Fibroblast of skin of abdomen (primary cell): ENCODE results near the gene ZCCHC3.

Experiments used
- DNase-seq: peaks from one replicate; pipeline ENCODE4 v3.0.0-alpha.2; 2013

ZCCHC3 gene

DNA sequence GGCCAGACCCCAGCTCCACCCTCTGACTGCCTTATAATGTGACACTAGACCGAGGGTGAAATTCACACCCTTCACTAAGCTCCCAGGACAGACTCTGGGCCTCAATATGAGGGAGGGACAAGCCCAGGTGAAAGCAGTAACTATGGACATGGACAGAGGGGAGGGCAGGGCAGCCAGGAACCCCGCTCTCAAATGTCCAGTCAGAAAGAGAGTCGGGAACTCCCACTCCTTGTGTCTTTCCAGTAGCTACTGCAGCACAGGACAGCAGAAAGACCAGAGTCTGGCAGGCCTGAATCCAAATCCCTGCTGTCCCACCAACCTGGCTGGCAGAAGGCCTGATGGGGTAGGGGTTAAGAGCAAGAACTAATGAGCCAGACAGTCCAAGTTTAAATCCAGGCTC is 13.2 kb upstream of the ZCCHC3 start:
- DNase-seq, result no peak

DNA sequence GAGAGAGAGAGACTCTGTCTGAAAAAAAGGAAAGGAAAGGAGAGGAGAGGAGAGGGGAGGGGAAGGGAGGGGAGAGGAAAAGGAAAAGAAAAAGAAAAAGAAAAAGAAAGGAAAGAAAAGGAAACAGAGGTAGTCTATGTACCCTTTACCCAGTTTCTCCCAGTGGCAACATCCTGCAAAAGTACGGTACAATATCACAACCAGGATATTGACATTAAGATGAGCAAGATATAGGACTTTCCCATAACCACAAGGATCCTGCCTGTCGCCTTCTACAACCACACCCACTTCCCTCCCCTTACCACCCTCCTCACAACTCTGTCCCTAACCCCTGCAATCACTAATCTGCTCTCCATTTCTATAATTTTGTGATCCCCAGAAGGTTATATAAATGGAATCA is 10.9 kb upstream of the ZCCHC3 start:
- DNase-seq, result no peak

DNA sequence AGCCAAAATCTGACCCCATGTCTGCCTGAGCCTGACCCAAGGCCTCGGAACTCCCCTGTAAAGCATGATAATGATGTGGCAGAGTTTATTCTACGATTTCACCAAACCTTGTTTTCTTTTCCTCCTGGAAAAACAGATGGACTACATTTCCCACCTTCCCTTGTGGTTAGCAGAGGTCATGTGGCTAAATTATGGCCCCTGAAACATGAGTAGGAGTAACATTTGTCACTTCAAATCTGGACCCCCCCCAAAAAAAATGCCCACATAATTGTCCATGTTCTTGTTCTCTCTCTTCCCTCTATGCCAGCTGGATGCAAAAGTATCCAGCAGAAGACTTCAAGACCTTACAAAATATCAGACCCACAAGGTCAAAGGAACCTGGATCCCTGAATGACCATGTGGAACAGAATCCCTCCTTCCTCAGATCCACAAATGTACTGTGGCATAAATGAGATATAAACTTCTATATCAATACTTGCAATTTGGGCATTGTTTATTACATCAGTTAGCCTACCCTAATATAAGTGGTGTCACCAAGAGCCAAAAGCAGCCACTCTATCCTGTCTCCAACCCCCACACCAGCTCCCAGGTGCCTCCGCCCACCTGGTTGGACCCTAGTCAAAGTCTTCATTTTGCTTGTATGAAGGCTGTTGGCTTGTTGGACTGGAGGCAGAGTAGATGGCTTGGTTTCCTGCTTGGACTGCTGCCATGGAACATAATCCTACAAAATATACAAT is 8.2 kb upstream of the ZCCHC3 start:
- DNase-seq, result no peak

DNA sequence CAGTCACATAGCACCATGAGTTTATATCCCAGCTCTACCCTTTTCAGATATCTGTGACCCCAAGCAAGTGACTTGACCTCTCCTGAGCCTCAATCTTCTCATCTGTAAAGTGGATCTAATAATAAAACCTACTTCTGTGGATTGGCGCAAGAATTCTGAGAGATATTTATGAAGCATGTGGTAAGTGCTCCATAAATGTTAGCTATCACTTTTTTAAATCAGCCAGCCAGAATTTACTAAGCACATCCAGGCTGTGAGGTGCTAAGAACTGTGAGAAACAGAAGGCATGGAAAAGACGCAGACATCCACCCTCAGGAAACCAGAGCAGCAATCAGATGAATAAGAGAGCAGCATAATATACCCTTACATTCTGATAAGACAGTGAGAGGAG is 7.7 kb upstream of the ZCCHC3 start:
- DNase-seq, result no peak

DNA sequence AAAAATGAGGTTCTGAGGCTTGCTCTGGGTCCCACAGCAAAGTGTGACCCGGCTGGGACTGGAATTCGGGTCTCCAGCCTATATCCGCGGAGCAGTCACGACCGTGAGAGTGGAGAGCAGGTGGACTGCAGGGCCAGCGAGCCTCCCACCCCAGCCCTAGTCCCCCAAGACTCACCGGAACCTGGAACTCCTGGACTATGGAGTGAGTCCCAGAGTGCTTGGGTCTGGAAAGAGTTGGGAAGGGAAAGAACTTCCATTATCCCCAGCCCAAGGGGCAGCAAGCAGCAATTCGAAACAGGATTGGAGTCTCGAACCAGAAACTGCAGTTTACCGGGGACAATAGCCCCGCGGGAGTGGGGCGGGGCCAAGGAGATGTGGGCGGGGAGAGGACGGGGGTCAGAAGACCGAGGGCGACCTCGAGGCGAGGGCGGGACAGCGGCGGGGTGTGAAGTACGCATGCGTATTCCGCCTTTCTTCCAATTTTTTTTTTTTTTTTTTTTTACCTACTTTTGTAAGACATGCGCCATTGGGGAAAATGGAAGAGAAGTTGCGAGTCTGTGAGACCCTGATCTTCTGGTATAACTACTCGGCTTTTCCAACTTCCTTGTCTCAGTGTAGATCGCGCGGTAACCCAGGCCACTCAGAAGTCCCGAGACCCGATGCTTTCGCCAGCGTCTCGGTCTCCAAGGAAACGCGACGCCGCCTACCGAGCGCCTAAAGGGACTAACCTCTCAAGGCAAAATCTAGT is 7.1 kb upstream of the ZCCHC3 start, which contains the start of gene C20orf96:
Gene C20orf96, minus strand, starts transcription at position 667 of the 748 bp plus-strand sequence. Its CDS starts 140 bp downstream, at position 527.
- peak; percentile 93 for DNase-seq

DNA sequence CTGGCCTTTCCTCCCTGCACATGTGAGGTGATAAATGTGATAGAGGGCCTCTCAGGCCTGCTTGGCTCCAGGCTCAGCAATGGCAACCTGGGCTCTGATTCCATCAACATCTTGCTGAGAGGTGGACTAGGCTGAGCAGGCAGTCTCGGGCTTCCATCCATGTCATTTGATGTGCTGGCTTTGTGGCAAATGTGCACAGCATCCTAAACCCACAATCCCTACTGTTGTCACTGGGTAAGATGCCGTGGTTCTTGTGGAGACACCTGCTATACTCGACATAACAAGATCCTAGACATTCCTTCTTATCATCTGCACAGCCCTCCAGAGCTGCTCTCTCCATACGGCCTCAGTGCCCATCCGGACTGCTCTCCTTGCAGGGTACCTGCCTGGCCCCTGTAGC is 2.8 kb upstream of the ZCCHC3 start:
- DNase-seq, result no peak

DNA sequence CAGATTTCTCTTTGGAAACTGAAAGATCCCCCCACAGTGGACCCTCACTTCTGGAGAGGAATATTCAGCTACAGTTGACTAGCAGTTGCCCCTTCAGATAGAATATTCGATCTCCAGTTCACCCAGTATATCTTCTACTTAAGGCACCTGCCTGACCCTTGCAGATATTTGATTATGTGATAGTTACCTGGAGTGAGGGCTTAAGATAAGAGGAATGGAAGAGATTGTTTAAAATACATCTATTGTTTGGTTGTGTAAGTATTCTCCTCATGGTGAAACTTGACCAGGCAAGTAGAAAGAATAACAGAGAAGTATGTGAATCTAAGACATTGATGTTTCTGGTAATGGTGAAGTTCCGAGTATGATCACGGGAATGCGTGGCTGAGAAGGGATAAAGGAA is 1.6 kb upstream of the ZCCHC3 start:
- no peak for DNase-seq

DNA sequence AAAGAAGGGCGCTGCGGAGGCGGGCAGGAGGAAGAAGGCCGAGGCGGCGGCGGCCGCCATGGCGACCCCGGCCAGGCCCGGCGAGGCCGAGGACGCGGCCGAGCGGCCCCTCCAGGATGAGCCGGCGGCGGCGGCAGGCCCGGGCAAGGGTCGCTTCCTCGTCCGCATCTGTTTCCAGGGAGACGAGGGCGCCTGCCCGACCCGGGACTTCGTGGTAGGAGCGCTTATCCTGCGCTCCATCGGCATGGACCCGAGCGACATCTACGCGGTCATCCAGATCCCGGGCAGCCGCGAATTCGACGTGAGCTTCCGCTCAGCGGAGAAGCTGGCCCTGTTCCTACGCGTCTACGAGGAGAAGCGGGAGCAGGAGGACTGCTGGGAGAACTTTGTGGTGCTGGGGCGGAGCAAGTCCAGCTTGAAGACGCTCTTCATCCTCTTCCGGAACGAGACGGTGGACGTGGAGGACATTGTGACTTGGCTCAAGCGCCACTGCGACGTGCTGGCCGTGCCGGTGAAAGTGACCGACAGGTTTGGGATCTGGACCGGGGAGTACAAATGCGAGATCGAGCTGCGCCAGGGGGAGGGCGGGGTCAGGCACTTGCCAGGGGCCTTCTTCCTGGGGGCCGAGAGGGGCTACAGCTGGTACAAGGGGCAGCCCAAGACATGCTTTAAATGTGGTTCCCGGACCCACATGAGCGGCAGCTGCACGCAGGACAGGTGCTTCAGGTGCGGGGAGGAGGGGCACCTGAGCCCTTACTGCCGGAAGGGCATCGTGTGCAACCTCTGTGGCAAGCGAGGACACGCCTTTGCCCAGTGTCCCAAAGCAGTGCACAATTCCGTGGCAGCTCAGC is 780 bp downstream of the ZCCHC3 start:
- peak; percentile 67 for DNase-seq

DNA sequence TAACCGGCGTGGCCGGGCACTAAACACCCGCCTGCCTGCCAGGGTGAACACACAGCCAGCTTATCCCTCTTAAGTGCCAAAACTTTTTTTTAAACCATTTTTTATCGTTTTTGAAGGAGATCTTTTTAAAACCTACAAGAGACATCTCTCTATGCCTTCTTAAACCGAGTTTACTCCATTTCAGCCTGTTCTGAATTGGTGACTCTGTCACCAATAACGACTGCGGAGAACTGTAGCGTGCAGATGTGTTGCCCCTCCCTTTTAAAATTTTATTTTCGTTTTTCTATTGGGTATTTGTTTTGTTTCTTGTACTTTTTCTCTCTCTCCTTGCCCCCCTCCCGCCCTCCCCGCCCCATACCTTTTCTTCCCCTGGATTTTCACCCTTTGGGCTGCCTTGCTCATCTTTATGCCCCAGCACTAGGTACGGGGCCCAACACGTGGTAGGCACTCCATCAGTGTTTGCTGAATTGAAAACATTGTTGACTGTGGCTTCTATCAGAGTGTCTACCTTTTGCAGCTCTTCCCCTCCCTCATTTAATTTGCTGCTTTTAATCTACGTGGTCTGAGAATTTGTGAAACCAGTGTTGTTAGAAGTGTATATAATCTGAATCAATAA is 1.5 kb downstream of the ZCCHC3 start:
- DNase-seq, result no peak

DNA sequence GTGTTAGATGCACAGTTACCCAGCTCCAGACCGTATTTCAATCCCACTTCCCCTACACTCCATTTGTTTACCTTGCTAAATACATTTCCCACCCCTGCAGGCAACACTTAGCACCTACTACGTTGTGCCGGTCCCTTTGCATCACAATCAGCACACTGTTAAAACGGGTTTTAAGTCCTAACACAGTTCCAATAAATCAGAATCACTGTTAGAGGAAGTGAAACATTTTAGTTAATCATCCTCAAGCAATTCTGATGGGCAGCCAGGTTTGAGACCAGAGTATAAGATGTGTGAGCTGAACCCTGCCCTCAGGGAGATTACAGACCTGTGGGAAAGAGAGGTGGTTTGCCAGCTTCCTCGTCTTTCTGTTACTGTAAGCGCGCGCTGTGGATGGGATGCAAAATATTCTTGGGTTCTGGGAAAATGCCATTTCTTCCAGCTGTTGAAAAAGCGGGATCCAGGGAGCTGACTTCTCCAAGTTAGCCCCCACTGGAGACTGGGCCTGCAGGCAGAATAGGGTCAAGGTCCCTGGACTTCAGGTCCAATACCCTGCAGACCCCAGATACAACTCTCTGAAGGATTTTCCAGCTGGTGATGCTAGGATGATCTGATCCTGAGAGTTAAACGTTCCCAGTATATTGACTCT is 3.1 kb downstream of the ZCCHC3 start:
- DNase-seq, result no peak

DNA sequence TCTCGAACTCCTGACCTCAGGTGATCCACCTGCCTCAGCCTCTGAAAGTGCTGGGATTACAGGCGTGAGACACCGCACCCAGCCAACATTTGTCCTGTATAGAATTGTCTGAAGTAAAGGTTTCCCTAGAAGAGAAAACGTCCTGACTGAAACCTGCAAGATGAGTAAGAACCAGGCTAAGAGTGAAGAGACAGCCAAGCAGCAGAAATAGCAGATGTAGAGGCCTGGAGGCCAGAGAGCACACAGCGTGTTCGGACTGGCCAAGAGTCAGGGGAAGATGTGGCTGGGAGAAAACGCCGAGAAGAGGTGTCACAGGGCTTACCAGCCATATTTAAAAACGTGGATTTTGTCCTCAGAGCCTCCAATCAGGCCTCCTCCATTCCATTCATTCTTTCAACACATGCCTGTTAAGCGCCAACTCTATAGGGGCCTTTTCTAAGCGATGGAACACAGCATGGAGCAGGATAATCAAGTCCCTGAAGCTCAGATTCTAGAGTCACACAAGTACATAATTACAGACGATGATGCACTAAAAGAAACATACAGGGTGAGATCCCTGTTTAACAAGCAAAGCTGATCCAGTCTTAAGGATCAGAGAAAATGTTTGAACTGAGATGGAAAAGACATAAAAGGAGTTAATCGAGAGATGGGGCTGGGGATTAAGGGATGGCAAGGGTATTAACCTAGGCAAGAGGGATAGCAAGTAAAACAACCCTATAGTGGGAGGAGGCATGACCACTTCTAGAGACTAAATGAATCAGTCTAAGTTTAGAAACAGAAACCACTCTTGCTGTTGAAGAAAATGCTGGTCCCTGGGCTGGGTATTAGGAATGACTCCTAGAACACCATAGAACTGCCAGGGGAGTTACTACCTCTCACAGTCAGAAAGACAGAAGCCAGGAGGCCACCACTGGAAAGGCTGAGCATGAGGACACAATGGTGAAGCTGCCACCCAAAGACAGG is 4.8 kb downstream of the ZCCHC3 start:
- DNase-seq, result no peak

DNA sequence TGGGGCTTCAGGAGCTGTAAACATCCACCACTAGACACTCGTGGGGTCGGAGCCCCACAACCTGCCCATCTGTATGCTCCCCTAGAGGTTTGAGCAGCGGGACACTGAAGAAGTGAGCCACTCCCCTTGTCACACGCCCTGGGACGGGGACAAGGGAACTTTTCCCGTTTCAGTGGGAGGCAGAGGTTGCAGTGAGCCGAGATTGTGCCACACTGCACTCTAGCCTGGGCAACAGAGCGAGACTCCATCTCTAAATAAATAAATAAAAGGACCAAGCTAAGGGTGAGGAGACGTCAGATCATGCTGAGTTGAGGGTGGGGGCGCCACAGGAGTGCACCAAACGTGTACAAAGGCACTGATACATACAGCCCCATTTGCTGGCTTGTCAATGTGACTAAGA is 8.4 kb downstream of the ZCCHC3 start:
- no peak for DNase-seq

DNA sequence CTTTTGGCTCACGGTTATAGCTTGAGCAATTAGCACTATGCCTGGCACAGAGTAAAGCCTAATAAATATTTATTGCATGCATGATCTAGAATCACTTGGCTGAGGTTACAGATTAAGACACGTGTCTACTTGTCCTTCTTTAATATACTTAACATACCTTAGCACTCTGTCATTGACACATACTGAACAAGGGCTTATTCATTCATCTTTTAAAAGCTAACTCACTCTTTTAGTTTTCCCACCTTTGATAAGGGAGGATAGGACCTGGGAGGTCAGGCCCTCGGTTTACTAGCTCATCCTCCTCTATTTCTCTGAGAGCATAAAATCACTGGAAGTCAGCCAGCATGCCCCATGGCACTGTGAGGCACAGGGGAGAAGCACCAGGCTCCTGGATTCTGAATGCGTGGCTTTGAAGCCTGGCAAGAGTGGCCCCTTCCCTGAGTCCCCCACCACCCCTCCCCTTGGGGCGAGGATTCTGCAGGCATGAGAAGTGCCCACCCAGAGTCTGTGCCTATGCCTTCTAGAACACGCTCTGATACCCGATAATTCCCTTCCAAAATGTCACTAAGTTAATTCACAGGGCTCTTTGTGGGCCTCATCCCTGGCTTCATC is 11.2 kb downstream of the ZCCHC3 start:
- DNase-seq, result no peak

DNA sequence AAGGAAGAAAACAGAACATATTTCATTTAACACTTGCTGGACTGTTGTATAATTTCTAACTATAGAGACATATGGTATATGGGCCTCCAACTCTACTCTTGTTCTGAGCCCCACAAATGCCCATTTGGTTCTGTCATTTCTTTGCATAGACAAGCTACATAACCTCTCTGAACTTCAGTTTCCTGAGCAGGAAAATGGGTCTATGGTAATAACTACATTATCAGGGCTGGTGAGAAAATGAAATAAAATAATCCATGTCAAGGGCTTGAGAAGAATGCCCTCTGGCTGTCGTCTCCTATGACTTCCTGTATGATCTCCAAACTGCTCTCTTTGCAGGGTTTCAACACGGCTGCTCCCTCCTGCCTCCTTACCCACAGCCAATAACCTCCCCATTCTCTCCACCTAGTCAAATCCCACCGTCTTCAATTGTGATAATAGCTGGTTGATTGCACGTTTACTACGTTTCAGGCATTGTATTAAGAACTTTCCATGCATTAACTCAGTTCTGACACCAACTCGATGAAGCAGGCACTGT is 12.0 kb downstream of the ZCCHC3 start:
- peak; percentile 45 for DNase-seq

DNA sequence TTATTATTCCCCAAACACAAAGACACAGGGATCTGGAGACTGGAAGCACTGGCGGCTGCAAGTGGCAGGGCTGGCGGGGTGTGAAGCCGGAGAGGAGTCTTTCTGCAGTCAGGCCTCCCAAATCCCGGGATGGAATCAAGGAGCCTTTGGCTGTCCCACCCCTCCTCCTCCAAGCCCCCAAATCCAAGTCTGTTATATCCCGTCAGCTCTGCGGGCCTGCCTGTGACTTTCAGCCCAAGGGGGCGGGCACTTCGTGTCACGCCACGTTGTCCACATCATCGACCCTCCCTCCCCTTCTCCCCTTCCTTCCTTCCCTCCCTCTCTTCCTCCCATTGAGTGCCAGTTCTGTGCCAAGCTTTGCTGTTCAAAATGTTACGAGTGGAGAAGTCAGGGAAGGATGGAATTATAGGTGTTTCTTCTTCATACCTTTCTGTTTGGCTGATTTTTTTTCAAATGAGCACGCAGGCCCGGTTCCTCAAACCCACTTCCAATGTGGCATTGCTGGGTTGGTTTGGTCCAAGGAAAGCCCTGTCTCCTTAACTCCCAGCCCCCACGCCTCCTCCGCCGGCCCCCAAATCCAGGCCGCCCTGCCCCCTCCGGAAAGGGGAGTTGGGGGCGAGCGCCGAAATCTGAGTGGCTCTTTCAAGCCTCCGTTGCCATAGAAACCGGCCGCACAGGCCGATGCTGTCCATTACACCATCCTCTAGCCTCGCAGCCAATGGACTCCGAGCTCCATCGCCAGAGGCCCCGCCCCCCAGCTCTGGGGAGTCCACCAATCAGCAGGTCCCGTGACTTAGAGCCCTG is 12.7 kb downstream of the ZCCHC3 start:
- DNase-seq, result peak; percentile 100

DNA sequence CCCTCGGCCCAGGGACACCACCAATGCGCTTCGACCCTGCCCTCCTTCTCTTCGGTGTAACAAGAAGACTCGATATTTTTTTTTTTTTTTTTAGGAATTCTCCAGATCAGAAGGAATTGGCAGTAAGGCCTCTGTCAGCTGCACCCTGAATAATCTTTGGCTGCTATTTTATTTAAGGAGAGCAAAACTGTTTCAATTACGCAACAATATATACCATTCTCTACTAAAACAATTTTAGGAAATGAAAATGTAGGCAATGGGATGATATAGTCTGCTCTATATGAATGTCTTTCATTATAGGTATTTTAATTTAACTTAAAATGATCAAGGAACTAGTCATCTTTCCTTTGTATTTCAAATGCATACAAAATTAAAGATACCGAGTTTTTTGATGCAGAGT is 13.3 kb downstream of the ZCCHC3 start:
- DNase-seq, result no peak

DNA sequence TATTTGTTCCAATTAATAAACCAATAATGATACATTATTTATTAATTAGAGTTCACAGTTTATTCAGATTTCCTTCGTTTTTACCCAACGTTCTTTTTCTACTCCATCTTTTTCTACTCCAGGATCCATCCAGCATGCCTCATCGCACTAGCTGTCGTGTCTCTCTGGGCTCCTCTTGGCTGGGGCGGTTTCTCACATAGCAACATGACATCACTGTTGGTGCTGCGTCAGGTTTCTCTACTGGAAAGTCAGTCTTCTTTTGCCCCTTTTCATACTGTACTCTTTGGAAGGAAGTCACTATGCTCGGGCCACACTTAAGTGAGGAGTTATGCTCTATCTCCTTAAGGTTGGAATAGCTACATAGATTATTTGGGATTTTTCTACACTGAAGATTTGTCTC is 14.2 kb downstream of the ZCCHC3 start:
- no peak for DNase-seq

DNA sequence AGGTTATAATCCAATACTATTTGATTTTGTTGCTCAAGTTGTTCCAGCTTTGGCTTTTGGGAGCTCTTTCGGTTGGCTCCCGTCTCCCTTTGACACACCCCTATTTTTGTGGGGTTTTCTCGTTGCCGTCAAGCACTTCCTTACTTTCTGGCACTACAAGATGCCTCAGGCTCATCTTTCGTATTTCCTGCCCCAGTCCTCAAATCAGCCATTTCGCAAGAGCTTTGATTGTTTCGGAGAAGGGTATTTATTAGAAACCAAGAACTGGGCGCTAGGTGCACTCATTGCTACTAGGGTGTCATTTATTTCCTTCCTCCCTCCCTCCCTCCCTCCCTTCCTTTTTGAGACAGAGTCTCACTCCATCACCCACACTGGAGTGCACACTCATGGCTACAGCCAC is 14.7 kb downstream of the ZCCHC3 start:
- no peak for DNase-seq

DNA sequence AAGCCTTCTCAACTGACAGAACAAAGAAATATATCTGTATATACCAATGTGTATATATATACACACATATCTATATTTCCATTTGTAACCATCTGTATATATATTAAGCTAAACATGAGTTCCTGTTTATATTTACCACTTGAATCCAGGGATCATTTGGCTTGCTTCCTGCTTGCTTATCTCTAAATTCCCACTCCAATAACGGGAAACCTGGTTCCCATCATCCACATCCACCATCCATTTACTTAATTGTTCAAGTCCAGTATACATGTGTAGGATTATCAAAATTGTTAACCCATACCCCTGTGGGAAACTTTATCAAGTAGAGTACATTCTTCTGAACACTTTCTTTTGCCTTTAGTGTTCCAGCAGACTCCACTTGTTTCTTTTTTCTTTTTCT is 15.5 kb downstream of the ZCCHC3 start:
- DNase-seq, result no peak
